NCI-H1048 (cell line): ENCODE data around the gene PCDHGC4.

Experiments
- DNase-seq: peaks from one replicate; lab custom pipeline; 2025; lab: John Stamatoyannopoulos, UW

The PCDHGC4 gene

GRCh38 chr5:141484641-141485311 lies at the start of gene PCDHGC4:
Gene PCDHGC4, plus strand, starts transcription at chr5:141485030. Its CDS starts 144 bp downstream, at chr5:141485174.
- DNase-seq = no peak

- no peak for DNase-seq
Observed at GRCh38 chr5:141437221-141437620, 47.6 kb upstream of the PCDHGC4 start.

- peak; percentile 49 for DNase-seq
Observed at GRCh38 chr5:141439411-141440141, 45.3 kb upstream of the PCDHGC4 start.

- no peak for DNase-seq
Observed at GRCh38 chr5:141440341-141440740, 44.5 kb upstream of the PCDHGC4 start.

GRCh38 chr5:141441571-141442170 lies 43.2 kb upstream of the PCDHGC4 start:
- DNase-seq = no peak

- DNase-seq = no peak
Observed at GRCh38 chr5:141465351-141465750, 19.5 kb upstream of the PCDHGC4 start.

GRCh38 chr5:141475625-141476131 lies 9.2 kb upstream of the PCDHGC4 start, which contains the start of gene PCDHGC3:
Gene PCDHGC3, plus strand, starts transcription at chr5:141475966. Its CDS starts 151 bp downstream, at chr5:141476117.
- peak; percentile 80 for DNase-seq

GRCh38 chr5:141476132-141476911 lies 8.5 kb upstream of the PCDHGC4 start:
- no peak for DNase-seq

- no peak for DNase-seq
Observed at GRCh38 chr5:141477044-141477575, 7.7 kb upstream of the PCDHGC4 start.

- DNase-seq = no peak
Observed at GRCh38 chr5:141477815-141478214, 7.0 kb upstream of the PCDHGC4 start.

GRCh38 chr5:141478321-141478945 lies 6.4 kb upstream of the PCDHGC4 start:
- no peak for DNase-seq

- no peak for DNase-seq
Observed at GRCh38 chr5:141479776-141480175, 5.1 kb upstream of the PCDHGC4 start.

GRCh38 chr5:141483902-141484301 lies 928 bp upstream of the PCDHGC4 start:
- DNase-seq = no peak

GRCh38 chr5:141484310-141484640 lies 555 bp upstream of the PCDHGC4 start:
- no peak for DNase-seq

- no peak for DNase-seq
Observed at GRCh38 chr5:141485321-141486055, 658 bp downstream of the PCDHGC4 start.

GRCh38 chr5:141486091-141486490 lies 1.3 kb downstream of the PCDHGC4 start:
- DNase-seq = no peak

GRCh38 chr5:141487131-141487530 lies 2.3 kb downstream of the PCDHGC4 start:
- DNase-seq = no peak

- no peak for DNase-seq
Observed at GRCh38 chr5:141488591-141489561, 4.0 kb downstream of the PCDHGC4 start, which contains the start of gene PCDHGC5. Gene PCDHGC5, plus strand, starts transcription at chr5:141489081. Its CDS starts 160 bp downstream, at chr5:141489241.

- DNase-seq = no peak
Observed at GRCh38 chr5:141489841-141490240, 5.0 kb downstream of the PCDHGC4 start.
